Endothelial cell of umbilical vein (primary cell): Measurements from ENCODE around the gene CDK17. TPM values are rescaled to one million over a fixed set of nuclear protein-coding genes. Genes with fewer than 3 reads are reported as not detected.

ENCODE experiments used
- BruUV-seq: library from RNA; stranded (reverse); fragments of 400-500 nt; replicated peaks from 2 replicates; lab custom pipeline; 2021; lab: Mats Ljungman, UMichigan
- CTCF ChIA-PET: fragments of 300-600, 350-600 bp; sonication (Branson Sonifier 250); formaldehyde crosslinking; loops from one replicate; lab custom pipeline; 2021; ENCODE audit warnings: antibody characterized with exemption, inconsistent platforms; lab: Charles Lee
- POLR2A ChIA-PET: fragments of 300-600, 350-600 bp; sonication (Branson Sonifier 250); formaldehyde crosslinking; loops from one replicate; lab custom pipeline; 2021; ENCODE audit warnings: antibody characterized with exemption, inconsistent platforms; lab: Charles Lee
- DNase-seq: peaks from one replicate; pipeline ENCODE4 v3.0.0-alpha.2; 2011; ENCODE audit warnings: low read depth, low spot score
- FAIRE-seq: peaks from 2 replicates; lab custom pipeline; 2011; peaks lifted over from hg19 to GRCh38; lab: Jason Lieb, UNC
- H2AFZ ChIP-seq: 2 replicates; pipeline ENCODE4 v1.6.0; 2012; ENCODE audit warnings: low read depth, low read length, control low read depth, inconsistent platforms
- H3K27ac ChIP-seq: 2 replicates; pipeline ENCODE4 v1.5.1; 2011; ENCODE audit warnings: low read depth, mild to moderate bottlenecking, control low read depth, low read length, moderate library complexity; ENCODE audit not compliant: insufficient read depth
- H3K27me3 ChIP-seq, 2 experiments: 2 replicates each; pipeline versions ENCODE4 v1.6.0 to v1.6.1; 2011; ENCODE audit warnings: low read length in 2 of 2, mixed read lengths in 1 of 2; ENCODE audit not compliant: control insufficient read depth in 2 of 2, insufficient read depth in 2 of 2
- H3K36me3 ChIP-seq, 2 experiments: 2 replicates in 1 of 2; 3 replicates in 1 of 2; pipeline ENCODE4 v1.5.1; 2011; ENCODE audit warnings: low read length in 2 of 2, mild to moderate bottlenecking in 1 of 2, moderate library complexity in 1 of 2; ENCODE audit not compliant: control insufficient read depth in 2 of 2, insufficient read depth in 2 of 2; ENCODE audit errors: extremely low read depth in 1 of 2
- H3K4me1 ChIP-seq: 3 replicates; pipeline ENCODE4 v1.5.1; 2011; ENCODE audit warnings: mild to moderate bottlenecking, low read length; ENCODE audit not compliant: control insufficient read depth, insufficient read depth; ENCODE audit errors: extremely low read depth
- H3K4me2 ChIP-seq: 2 replicates; pipeline ENCODE4 v1.6.1; 2011; ENCODE audit warnings: low read length, control low read depth, mixed read lengths; ENCODE audit not compliant: insufficient read depth
- H3K4me3 ChIP-seq, 3 experiments: fragments of 200-600 bp in 1 of 3; sonication (generic), shearing (Covaris generic) in 1 of 3; replicated peaks in 1 of 3; 2 replicates each; pipeline ENCODE4 v1.5.1; 2011 to 2016; ENCODE audit warnings: control low read depth in 3 of 3, low read length in 3 of 3, mild to moderate bottlenecking in 2 of 3, inconsistent platforms in 1 of 3, low read depth in 1 of 3, moderate library complexity in 1 of 3; ENCODE audit not compliant: insufficient read depth in 1 of 3
- H3K79me2 ChIP-seq: 2 replicates; pipeline ENCODE4 v1.6.0; 2012; ENCODE audit warnings: low read length, inconsistent platforms; ENCODE audit not compliant: control insufficient read depth, insufficient read depth
- H3K9ac ChIP-seq: replicated peaks from 2 replicates; pipeline ENCODE3; 2011; ENCODE audit warnings: low read length, control low read depth; ENCODE audit not compliant: insufficient read depth; ENCODE audit errors: extremely low read depth
- H3K9me1 ChIP-seq: replicated peaks from 3 replicates; pipeline ENCODE4 v1.6.0; 2011; ENCODE audit warnings: mild to moderate bottlenecking, low read length; ENCODE audit not compliant: control insufficient read depth, insufficient read depth; ENCODE audit errors: extremely low read depth
- H3K9me3 ChIP-seq: replicated peaks from 2 replicates; pipeline ENCODE4 v1.5.1; 2012; ENCODE audit warnings: low read length, inconsistent platforms; ENCODE audit not compliant: control insufficient read depth, insufficient read depth
- H4K20me1 ChIP-seq: replicated peaks from 2 replicates; pipeline ENCODE3; 2011; ENCODE audit warnings: mild to moderate bottlenecking, low read length; ENCODE audit not compliant: control insufficient read depth, insufficient read depth; ENCODE audit errors: extremely low read depth
- EZH2 ChIP-seq: IDR thresholded peaks from 2 replicates; pipeline ENCODE4 v1.6.1; 2012; ENCODE audit warnings: borderline replicate concordance, low read depth, mild to moderate bottlenecking, moderate library complexity, low read length, inconsistent platforms; ENCODE audit not compliant: severe bottlenecking
- MYC ChIP-seq: IDR thresholded peaks from one replicate; pipeline ENCODE4 v1.6.1; 2011; ENCODE audit warnings: mild to moderate bottlenecking, low read depth, low read length
- POLR2A ChIP-seq: IDR thresholded peaks from 2 replicates; pipeline ENCODE4 v1.6.1; 2012; ENCODE audit warnings: low read depth, mild to moderate bottlenecking, control low read depth, low read length
- POLR2AphosphoS5 ChIP-seq: IDR thresholded peaks from 2 replicates; pipeline ENCODE4 v1.6.1; 2012; ENCODE audit warnings: low read depth, mild to moderate bottlenecking, control low read depth, low read length, moderate library complexity; ENCODE audit not compliant: insufficient read depth
- dilution Hi-C: fragments of 300-500 bp; cut with MboI; formaldehyde crosslinking; loops from one replicate; pipeline ENCODE4 v1.15.0; 2019; ENCODE audit warnings: low sequenced_read_pairs; ENCODE audit not compliant: extremely low pct_ligation_motif_present
- intact Hi-C: fragments of 100-400 bp; cut with micrococcal nuclease; formaldehyde crosslinking; loops from one replicate; pipeline ENCODE4 v1.10.0; 2022
- polyA plus RNA-seq, 4 experiments: library from polyadenylated mRNA; depleted of rRNA in 3 of 4; stranded (reverse) in 3 of 4; unstranded in 1 of 4; fragments of >200 nt; gene quantifications; 2 replicates each; pipeline versions ENCODE4 v1.2.1 to v1.2.3, GENCODE V29; 2011 to 2012; ENCODE audit warnings: missing spikeins in 1 of 4
- total RNA-seq: library from RNA; stranded (reverse); gene quantifications from 2 replicates; pipeline ENCODE4 v1.2.3, GENCODE V29; 2021
- TF ChIP-seq, protein P1 (sequence below), 2 donors: IDR thresholded peaks; 1 replicate in 1 of 2; 2 replicates in 1 of 2; pipeline ENCODE4 v1.5.1; 2011; ENCODE audit warnings: low read length in 2 of 2, mild to moderate bottlenecking in 2 of 2, moderate library complexity in 2 of 2, control low read depth in 1 of 2, inconsistent platforms in 1 of 2, low read depth in 1 of 2; ENCODE audit not compliant: insufficient read depth in 1 of 2; ENCODE audit errors: extremely low read depth in 1 of 2

CDK17 gene
- total and polyA plus RNA-seq, 2 donors (not counting 3 experiments of a cell fraction or from before 2014, with no cell fraction given), result 61.1 to 176 TPM

DNA sequence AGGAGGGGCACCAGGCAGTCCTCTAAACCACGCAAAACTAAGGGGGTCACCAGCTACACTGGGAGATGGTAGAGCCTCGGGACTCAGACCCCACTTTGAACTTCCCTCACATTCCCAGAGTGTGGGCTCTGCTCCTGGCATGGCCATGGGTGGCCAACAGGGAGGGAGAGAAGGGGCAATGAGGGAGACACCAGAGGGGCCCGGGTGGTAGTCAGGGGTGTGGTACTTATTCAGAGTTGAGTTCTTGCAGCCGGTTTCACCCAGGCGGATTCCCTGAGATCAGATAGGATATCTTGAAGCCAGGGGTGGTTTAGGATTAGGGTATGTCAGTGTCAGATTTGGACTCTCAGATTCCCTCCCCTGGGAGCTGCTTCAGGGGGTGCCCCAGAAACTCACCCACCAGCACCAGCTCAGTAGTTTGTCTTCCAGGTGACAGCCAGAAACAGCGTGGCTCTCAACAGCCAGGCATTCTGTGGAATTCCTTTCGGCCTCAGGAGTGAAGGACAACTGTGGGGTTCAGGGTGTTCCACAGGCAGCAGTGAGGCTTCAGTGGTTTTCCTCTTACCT, 150.0 kb downstream of the CDK17 start:
- H3K27ac ChIP-seq, result peak overlapping the region; percentile 46
- intact Hi-C loops (loop anchor here (10.0 kb wide), 1 partner anchor 335 kb away; no protein-coding TSS in a partner anchor), dilution Hi-C loops (no loop called here)
- H3K27me3 ChIP-seq, result no peaks in the 10 kb centered on the region
- H2AFZ ChIP-seq, result no peak overlapping the region
- H3K4me1 ChIP-seq, result peaks cover 44% of the 10 kb centered on the region
- no peaks in the 10 kb centered on the region for H3K9me3 ChIP-seq
- ChIA-PET POLR2A (no interaction called here), CTCF (interaction anchor here (1.4 kb wide), 1 partner anchor 35 kb away, joined by 5 read pairs; no protein-coding TSS in a partner anchor)
- no peak for FAIRE-seq
- no peak overlapping the region for H3K9ac ChIP-seq
- DNase-seq, result no peak
- H3K4me3 ChIP-seq, result no peak overlapping the region
- peaks cover 18 to 58% of the 10 kb centered on the region in 2 experiments for H3K36me3 ChIP-seq
- H3K4me2 ChIP-seq, result no peak overlapping the region
- no TSS peak for BruUV-seq
- peaks cover 5% of the 10 kb centered on the region for H4K20me1 ChIP-seq
- H3K9me1 ChIP-seq, result no peaks in the 10 kb centered on the region
- TF ChIP-seq, protein P1, sequence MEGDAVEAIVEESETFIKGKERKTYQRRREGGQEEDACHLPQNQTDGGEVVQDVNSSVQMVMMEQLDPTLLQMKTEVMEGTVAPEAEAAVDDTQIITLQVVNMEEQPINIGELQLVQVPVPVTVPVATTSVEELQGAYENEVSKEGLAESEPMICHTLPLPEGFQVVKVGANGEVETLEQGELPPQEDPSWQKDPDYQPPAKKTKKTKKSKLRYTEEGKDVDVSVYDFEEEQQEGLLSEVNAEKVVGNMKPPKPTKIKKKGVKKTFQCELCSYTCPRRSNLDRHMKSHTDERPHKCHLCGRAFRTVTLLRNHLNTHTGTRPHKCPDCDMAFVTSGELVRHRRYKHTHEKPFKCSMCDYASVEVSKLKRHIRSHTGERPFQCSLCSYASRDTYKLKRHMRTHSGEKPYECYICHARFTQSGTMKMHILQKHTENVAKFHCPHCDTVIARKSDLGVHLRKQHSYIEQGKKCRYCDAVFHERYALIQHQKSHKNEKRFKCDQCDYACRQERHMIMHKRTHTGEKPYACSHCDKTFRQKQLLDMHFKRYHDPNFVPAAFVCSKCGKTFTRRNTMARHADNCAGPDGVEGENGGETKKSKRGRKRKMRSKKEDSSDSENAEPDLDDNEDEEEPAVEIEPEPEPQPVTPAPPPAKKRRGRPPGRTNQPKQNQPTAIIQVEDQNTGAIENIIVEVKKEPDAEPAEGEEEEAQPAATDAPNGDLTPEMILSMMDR (IDR thresholded peaks at IDR 0.05; ENCODE audit: extremely low read depth in 1 of 2, insufficient read depth in 1 of 2, low read depth in 1 of 2, low read length in 2 of 2), result no peak
- TF ChIP-seq POLR2AphosphoS5, result peak; percentile 9
- TF ChIP-seq MYC, result no peak
- no peak for TF ChIP-seq EZH2
- no peak for TF ChIP-seq POLR2A
- peaks cover 100% of the 10 kb centered on the region for H3K79me2 ChIP-seq
